Skin epidermis (tissue), 12 donors: ENCODE data around the gene TIFAB.

ENCODE experiments used
- H3K27ac ChIP-seq, 21 experiments: fragments of 200-600 bp; sonication (generic) in 11 of 21; one replicate each; pipeline ENCODE4 v1.5.0; 2020; ENCODE audit warnings: mild to moderate bottlenecking in 3 of 21, inconsistent platforms in 2 of 21, moderate library complexity in 2 of 21
- H3K4me3 ChIP-seq, 7 experiments: fragments of 200-600 bp; sonication (generic) in 2 of 7; one replicate each; pipeline ENCODE4 v1.5.0; 2020; ENCODE audit warnings: inconsistent platforms in 2 of 7, mild to moderate bottlenecking in 2 of 7, moderate library complexity in 1 of 7

TIFAB gene

GRCh38 chr5:135483254-135483653 lies 31.1 kb upstream of the TIFAB start:
- H3K4me3 ChIP-seq = no peak overlapping the region
- H3K27ac ChIP-seq = no peak overlapping the region

- Histone ChIP-seq H3K4me3 (no peak overlapping the region), H3K27ac (no peak overlapping the region)
These were observed 30.3 kb upstream of the TIFAB start for GRCh38 chr5:135482381-135482933.

GRCh38 chr5:135481909-135482311 lies 29.8 kb upstream of the TIFAB start:
- Histone ChIP-seq H3K4me3 (no peak overlapping the region), H3K27ac (no peak overlapping the region)

DNA sequence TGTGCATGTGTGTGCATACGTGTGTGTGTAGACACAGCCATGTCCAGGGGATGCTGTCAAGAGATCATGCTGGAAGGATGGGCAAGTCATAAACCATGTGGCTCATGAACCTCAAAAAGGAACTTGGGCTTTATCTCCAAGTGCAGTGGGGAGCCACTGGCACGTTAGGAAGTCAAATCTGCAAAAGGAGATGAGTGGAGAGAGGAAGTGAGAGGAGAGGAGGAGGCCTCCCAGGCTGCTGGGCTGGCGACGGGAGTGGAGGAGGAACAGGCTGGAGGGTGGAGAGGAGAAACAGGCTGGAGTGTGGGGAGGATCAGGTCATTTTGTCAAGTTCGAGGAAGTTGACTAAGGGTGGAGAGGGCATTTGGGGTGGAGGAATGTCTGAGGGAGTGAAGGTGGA lies 29.2 kb upstream of the TIFAB start:
- Histone ChIP-seq H3K4me3 (no peak overlapping the region), H3K27ac (no peak overlapping the region)

- Histone ChIP-seq H3K27ac (no peak overlapping the region), H3K4me3 (no peak overlapping the region)
These were observed 28.4 kb upstream of the TIFAB start for GRCh38 chr5:135480511-135480910.

- Histone ChIP-seq H3K4me3 (no peak overlapping the region), H3K27ac (no peak overlapping the region)
These were observed 26.8 kb upstream of the TIFAB start for GRCh38 chr5:135478938-135479337.

GRCh38 chr5:135477613-135478066 lies 25.5 kb upstream of the TIFAB start:
- H3K27ac ChIP-seq = no peak overlapping the region
- no peak overlapping the region for H3K4me3 ChIP-seq

GRCh38 chr5:135476615-135477581 lies 24.7 kb upstream of the TIFAB start:
- no peak overlapping the region for H3K4me3 ChIP-seq
- H3K27ac ChIP-seq = no peak overlapping the region

DNA sequence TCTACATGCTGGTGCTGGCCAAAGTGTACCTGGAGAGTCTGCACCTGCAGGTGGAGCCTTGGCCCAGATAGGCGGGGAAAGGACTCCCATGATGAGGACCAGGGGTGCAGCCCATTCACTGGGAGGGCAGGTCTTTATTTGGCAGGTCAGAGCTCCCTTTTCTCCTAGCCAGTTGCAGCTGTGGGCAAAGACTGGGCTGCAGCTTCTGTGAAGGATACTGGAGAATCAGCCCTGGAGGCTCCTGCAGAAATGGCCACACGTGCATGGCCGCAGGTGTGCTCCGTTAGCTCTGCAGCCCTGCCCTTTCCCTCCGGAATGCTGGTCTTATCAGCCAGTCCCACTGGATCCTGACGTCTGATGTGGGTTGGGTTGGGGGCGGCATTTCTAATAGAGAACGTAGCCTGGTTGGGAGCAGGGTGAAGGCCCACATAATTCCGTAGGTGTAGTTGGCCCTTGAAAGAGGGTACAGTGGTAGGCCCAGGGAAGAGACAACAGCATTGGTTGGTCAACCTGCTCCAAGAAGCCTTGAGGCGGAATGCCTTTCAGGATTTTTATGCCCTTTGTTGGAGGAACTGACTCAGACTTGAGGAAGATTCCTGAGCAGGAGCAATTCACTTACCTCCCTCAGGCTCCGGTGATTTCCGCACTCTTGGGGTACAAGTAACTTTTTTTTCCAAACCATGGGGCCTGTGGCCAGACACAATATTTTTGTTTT lies 22.0 kb upstream of the TIFAB start:
- no peak overlapping the region for H3K4me3 ChIP-seq
- H3K27ac ChIP-seq = no peak overlapping the region

- H3K4me3 ChIP-seq = no peak overlapping the region
- H3K27ac ChIP-seq = no peak overlapping the region
These were observed 20.0 kb upstream of the TIFAB start for GRCh38 chr5:135472141-135472540.

DNA sequence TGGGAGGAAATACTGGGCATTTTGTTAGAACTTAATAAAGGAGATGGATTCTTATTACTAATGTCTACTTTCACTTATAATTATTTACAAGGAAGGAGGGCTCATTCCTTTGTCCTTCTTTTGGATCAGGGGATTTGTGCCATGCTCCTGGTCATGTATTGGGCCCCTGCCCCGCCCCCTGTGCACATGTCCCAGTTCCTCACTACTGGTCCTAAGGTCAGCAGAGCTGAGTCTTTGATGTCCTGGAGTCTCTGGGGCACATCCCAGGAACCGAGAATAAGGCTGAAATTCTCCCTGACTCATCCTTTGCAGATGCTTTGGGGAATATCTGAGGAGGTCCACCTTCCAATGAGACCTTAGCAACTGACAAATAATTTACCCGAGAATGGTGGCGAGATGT lies 19.6 kb upstream of the TIFAB start:
- no peak overlapping the region for H3K4me3 ChIP-seq
- H3K27ac ChIP-seq = no peak overlapping the region

DNA sequence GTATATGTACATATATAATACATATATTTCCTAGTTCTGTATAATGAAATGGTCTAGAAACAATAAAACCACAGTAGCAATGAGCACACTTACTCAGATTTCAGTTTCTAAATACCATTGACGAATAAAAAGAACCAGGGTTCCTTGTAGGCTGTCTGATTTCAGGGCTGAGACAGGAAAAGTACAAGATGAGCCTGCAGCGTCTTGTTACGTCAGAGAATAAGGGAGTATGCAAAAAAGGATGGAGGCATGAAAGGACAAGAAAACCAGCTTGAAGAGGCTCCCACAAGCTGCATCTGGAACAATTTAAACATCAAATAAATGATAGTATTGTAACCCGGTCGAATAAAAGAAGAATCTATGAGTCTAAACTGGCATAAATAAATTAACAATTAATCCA lies 17.8 kb upstream of the TIFAB start:
- H3K27ac ChIP-seq = no peak overlapping the region
- no peak overlapping the region for H3K4me3 ChIP-seq

DNA sequence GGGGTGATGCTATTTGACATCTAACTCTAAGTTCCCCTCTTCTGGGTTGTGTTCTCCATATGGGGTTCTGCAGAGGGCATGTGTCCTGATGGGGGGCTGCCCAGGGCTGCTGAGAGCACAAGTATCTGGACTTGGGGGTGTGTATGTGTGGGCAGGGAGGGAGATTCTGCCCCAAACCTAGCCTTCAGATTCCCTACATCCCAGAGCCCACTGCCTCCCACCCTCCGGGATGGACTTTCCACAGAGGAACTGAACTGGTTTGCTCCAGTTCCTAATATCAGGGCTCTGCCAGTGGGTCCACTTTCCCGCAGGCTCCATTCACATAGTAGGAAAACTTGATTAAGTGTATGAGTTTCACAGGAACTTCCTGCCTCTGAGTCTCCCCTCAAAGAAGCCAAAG lies 16.4 kb upstream of the TIFAB start:
- no peak overlapping the region for H3K4me3 ChIP-seq
- H3K27ac ChIP-seq = no peak overlapping the region

DNA sequence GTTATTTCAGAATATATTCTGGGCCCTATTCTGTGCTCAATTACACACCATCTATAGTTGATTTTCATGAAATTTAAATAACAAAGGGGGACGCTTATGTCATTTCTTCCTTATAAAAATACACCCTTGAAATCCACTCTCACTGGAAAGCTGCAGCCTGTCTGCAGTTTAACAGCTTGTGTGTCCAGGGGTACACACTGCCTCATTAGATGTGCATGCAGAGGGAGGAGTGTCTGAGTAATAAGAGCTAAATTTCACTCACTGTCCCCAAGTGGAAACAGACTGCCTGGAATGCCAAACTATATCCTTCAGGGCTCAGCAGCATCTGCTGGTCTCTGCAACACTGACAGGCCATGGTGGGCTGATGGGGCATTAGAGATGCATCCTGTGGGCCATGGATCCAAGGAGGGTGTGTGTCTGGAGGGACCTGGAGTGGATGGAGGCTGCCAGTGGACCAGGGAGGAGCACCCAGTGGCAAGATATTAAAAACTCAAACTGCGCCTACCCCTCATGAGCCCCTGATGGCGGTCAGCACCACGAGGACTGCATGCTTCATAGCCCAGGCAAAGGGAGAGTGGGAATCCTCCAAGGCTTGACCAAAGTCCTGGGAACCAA lies 15.8 kb upstream of the TIFAB start:
- H3K27ac ChIP-seq = no peak overlapping the region
- no peak overlapping the region for H3K4me3 ChIP-seq

DNA sequence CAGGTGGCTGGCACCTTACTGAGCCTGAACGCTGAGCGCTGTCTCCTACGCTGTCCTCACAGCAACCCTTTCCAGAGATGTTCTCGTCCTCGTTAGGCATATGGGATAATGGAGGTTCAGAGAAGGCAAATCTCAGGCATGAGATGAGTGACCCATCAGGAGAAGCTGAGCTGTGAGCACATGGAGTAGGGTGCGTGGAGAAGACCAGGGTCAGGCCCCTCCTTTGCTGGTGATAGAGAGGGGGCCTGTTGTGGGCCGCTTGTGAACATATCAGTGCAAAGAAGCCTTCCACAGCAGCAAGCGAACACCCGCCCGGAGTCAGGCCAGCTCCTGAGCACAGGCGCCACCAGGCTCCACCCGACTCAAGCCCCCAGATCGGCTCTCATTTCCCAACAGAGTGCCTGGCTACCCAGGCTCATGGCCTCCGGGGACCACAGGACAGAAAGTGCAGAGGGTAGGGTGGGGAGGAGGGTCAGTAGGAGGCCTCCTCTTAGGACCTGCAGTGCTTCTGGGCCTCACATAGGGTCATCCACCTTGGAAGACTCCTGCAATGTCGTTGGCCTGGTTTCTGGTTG lies 15.0 kb upstream of the TIFAB start:
- Histone ChIP-seq H3K27ac (no peak overlapping the region), H3K4me3 (no peak overlapping the region)

GRCh38 chr5:135466178-135467050 lies 14.3 kb upstream of the TIFAB start:
- no peak overlapping the region for H3K27ac ChIP-seq
- no peak overlapping the region for H3K4me3 ChIP-seq

DNA sequence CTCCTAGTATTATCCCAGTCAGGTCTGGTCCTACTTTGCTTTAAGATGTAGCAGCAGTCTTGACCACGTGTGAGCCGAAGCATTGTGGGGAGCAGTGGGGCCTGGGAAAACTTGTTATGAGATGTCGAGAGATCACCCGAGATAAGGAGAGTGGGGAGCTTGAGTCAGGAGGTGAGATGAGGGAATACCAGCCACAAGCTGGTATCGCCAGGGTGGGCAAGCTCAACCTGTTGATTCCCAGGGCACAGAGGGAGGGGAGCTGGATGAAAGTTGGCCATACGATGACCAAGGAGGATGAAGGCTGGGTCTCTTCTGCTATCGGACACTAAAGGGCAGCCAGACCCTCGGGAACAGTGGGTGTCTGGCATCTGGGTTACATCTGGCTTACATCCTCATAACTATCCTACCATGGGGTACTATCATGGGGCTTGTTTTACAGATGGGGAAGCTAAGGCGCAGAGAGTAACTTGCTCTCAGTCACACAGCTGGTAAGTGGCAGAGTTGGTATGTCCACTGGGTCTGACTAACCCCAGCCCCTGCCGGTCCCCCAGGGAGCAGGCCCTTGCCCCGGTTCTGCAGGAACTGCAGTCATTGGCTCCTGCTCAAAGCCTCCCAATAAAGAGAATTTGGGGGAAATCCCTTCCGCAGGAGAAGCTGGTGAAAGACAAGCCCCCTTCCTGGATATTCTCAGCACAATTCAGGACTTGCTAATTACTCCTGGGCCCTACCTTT lies 13.4 kb upstream of the TIFAB start:
- Histone ChIP-seq H3K27ac (no peak overlapping the region), H3K4me3 (no peak overlapping the region)

GRCh38 chr5:135462304-135462703 lies 10.2 kb upstream of the TIFAB start:
- H3K4me3 ChIP-seq = no peak overlapping the region
- no peak overlapping the region for H3K27ac ChIP-seq
